Lower leg skin (tissue), 4 donors: ENCODE measurements around the gene TRAM1L1. TPM values are rescaled to one million over a fixed set of nuclear protein-coding genes. Genes with fewer than 3 reads are reported as not detected.
A peak's percentile ranks its signal among the peaks of the same experiment; 100 is the strongest.

ENCODE experiments used
- DNase-seq, 2 donors: peaks; one replicate each; pipeline ENCODE4 v3.0.0-alpha.2; 2019; ENCODE audit warnings: low spot score in 2 of 2
- H3K4me3 ChIP-seq: fragments of 200-600 bp; sonication (generic); 2 replicates; pipeline ENCODE4 v1.5.1; 2017; ENCODE audit warnings: mild to moderate bottlenecking, low read depth; ENCODE audit not compliant: poor library complexity, severe bottlenecking
- CTCF ChIP-seq, 3 donors: fragments of 450-650 bp; IDR thresholded peaks; one replicate each; pipeline ENCODE4 v1.5.1; 2016; ENCODE audit warnings: antibody characterized with exemption in 3 of 3, mild to moderate bottlenecking in 3 of 3, moderate library complexity in 2 of 3
- POLR2A ChIP-seq, 2 donors: fragments of 450-650 bp; IDR thresholded peaks; one replicate each; pipeline ENCODE4 v1.6.1; 2016 to 2017; ENCODE audit warnings: antibody characterized with exemption in 2 of 2, mild to moderate bottlenecking in 1 of 2, moderate library complexity in 1 of 2
- WGBS, 2 donors: methylation state at CpG; one replicate each; pipeline ENCODE4 v1.1.5; 2018; 5-methylcytosine and 5-hydroxymethylcytosine counted together
- intact Hi-C: fragments of 100-400 bp; cut with DNase I; formaldehyde crosslinking; loops from one replicate; pipeline ENCODE4 v1.15.0; 2023; ENCODE audit warnings: low total_unique reads
- total RNA-seq, 4 donors: library from RNA; depleted of rRNA; stranded (reverse); fragments of >200 nt; gene quantifications; one replicate each; pipeline ENCODE4 v1.1.0, GENCODE V29; 2016

Gene TRAM1L1
- total RNA-seq: 1 to 10 TPM; 1.3 to 3.8 (median 2.5) TPM

GRCh38 chr4:117084866-117085701 lies at the start of gene TRAM1L1:
TRAM1L1 (minus strand) TSS chr4:117085576; CDS start chr4:117085393, 183 bp downstream.
- intact Hi-C loops: no loop called here
- H3K4me3 ChIP-seq: peak within 1 kb of the TSS; percentile 46
- 3 to 5% methylated on average over 45 of the region's 45 CpGs for WGBS, 2 donors
- DNase-seq: peak in 1 of 2 donors; percentile 83
- TF ChIP-seq POLR2A (IDR thresholded peaks at IDR 0.05) (no peak), CTCF (IDR thresholded peaks at IDR 0.05) (no peak)

GRCh38 chr4:117134386-117134785 lies 49.0 kb upstream of the TRAM1L1 start:
- no peak for DNase-seq
- intact Hi-C loops: no loop called here
- H3K4me3 ChIP-seq: no peak overlapping the region
- TF ChIP-seq POLR2A (IDR thresholded peaks at IDR 0.05) (no peak), CTCF (IDR thresholded peaks at IDR 0.05) (no peak)
- WGBS, 2 donors: 3 to 4% methylated on average over 4 of the region's 4 CpGs

GRCh38 chr4:117096886-117097285 lies 11.5 kb upstream of the TRAM1L1 start:
- no peak for DNase-seq
- H3K4me3 ChIP-seq: no peak overlapping the region
- TF ChIP-seq POLR2A (IDR thresholded peaks at IDR 0.05) (no peak), CTCF (IDR thresholded peaks at IDR 0.05) (no peak)
- intact Hi-C loops: no loop called here

GRCh38 chr4:117096462-117096861 lies 11.1 kb upstream of the TRAM1L1 start:
- 80 to 82% methylated on average over 5 of the region's 5 CpGs for WGBS, 2 donors
- no peak overlapping the region for H3K4me3 ChIP-seq
- intact Hi-C loops: no loop called here
- no peak for TF ChIP-seq POLR2A (IDR thresholded peaks at IDR 0.05)
- TF ChIP-seq CTCF (IDR thresholded peaks at IDR 0.05): no peak
- DNase-seq: no peak

GRCh38 chr4:117093571-117093970 lies 8.2 kb upstream of the TRAM1L1 start:
- no peak for TF ChIP-seq POLR2A (IDR thresholded peaks at IDR 0.05)
- TF ChIP-seq CTCF (IDR thresholded peaks at IDR 0.05): no peak
- no peak for DNase-seq
- intact Hi-C loops: no loop called here
- no peak overlapping the region for H3K4me3 ChIP-seq

GRCh38 chr4:117077760-117078159 lies 7.6 kb downstream of the TRAM1L1 start:
- intact Hi-C loops: no loop called here
- WGBS, 2 donors: 76 to 82% methylated on average over 2 of the region's 2 CpGs
- TF ChIP-seq POLR2A (IDR thresholded peaks at IDR 0.05) (no peak), CTCF (IDR thresholded peaks at IDR 0.05) (no peak)

More at GRCh38 chr4:117077760-117078159, 7.6 kb downstream of the TRAM1L1 start:
- H3K4me3 ChIP-seq: no peak overlapping the region
- DNase-seq: no peak
